Endothelial cell (in vitro differentiated cells): ENCODE results near the gene MACC1. TPM values are rescaled to one million over a fixed set of nuclear protein-coding genes. Genes with fewer than 3 reads are reported as not detected.

Source experiments
- DNase-seq: peaks from one replicate; pipeline ENCODE4 v3.0.0; 2021; ENCODE audit warnings: low spot score
- H3K27ac Mint-ChIP-seq: one replicate; pipeline ENCODE4 v1.8.0; 2021; ENCODE audit warnings: mixed read lengths, inconsistent platforms; ENCODE audit not compliant: unreplicated experiment
- H3K27me3 Mint-ChIP-seq: one replicate; pipeline ENCODE4 v1.8.0; 2021; ENCODE audit warnings: mild to moderate bottlenecking, moderate library complexity, mixed read lengths, inconsistent platforms; ENCODE audit not compliant: unreplicated experiment
- H3K36me3 Mint-ChIP-seq: one replicate; pipeline ENCODE4 v1.8.0; 2021; ENCODE audit warnings: mild to moderate bottlenecking, low read depth, mixed read lengths, inconsistent platforms; ENCODE audit not compliant: unreplicated experiment
- H3K4me1 Mint-ChIP-seq: one replicate; pipeline ENCODE4 v1.8.0; 2021; ENCODE audit warnings: mild to moderate bottlenecking, mixed read lengths, inconsistent platforms; ENCODE audit not compliant: unreplicated experiment
- H3K4me3 Mint-ChIP-seq: one replicate; pipeline ENCODE4 v1.8.0; 2021; ENCODE audit warnings: mild to moderate bottlenecking, mixed read lengths, inconsistent platforms; ENCODE audit not compliant: unreplicated experiment
- H3K9me3 Mint-ChIP-seq: one replicate; pipeline ENCODE4 v1.8.0; 2021; ENCODE audit warnings: mixed read lengths, inconsistent platforms; ENCODE audit not compliant: unreplicated experiment
- CTCF ChIP-seq: fragments of 200-600 bp; sonication (generic); IDR thresholded peaks from one replicate; pipeline ENCODE4 v1.5.0; 2021; ENCODE audit warnings: antibody characterized with exemption; ENCODE audit not compliant: unreplicated experiment
- total RNA-seq: library from RNA; stranded (reverse); fragmentation: NEBNext Ultra II Directional; extraction: Animal tissue kit (Norgen Biotek cat#: 25700); gene quantifications from one replicate; pipeline ENCODE4 v1.2.1, GENCODE V29; 2021; ENCODE audit not compliant: unreplicated experiment

MACC1 gene
- total RNA-seq, 1 donor from 2014 or later: 0.69 TPM

- H3K36me3 Mint-ChIP-seq: no peaks in the 10 kb centered on the region
- no peak overlapping the region for H3K27ac Mint-ChIP-seq
- no peaks in the 10 kb centered on the region for H3K9me3 Mint-ChIP-seq
- no peak overlapping the region for H3K4me3 Mint-ChIP-seq
- peaks cover 11% of the 10 kb centered on the region for H3K4me1 Mint-ChIP-seq
- H3K27me3 Mint-ChIP-seq: no peaks in the 10 kb centered on the region
- TF ChIP-seq CTCF: no peak
- DNase-seq: no peak
Observed at GRCh38 chr7:20236790-20237189, 19.6 kb upstream of the MACC1 start.

- no peak for DNase-seq
- H3K4me3 Mint-ChIP-seq: no peak overlapping the region
- no peaks in the 10 kb centered on the region for H3K9me3 Mint-ChIP-seq
- no peaks in the 10 kb centered on the region for H3K27me3 Mint-ChIP-seq
- no peak overlapping the region for H3K27ac Mint-ChIP-seq
- no peak for TF ChIP-seq CTCF
- H3K4me1 Mint-ChIP-seq: peaks cover 4% of the 10 kb centered on the region
- H3K36me3 Mint-ChIP-seq: no peaks in the 10 kb centered on the region
Observed at GRCh38 chr7:20236043-20236442, 18.9 kb upstream of the MACC1 start.

- Mint-ChIP-seq H3K4me1 (no peaks in the 10 kb centered on the region), H3K27ac (no peak overlapping the region), H3K4me3 (no peak overlapping the region), H3K27me3 (no peaks in the 10 kb centered on the region), H3K36me3 (no peaks in the 10 kb centered on the region), H3K9me3 (no peaks in the 10 kb centered on the region)
- no peak for DNase-seq
- TF ChIP-seq CTCF: no peak
Observed at GRCh38 chr7:20235288-20235687, 18.1 kb upstream of the MACC1 start.

- no peak for DNase-seq
- no peaks in the 10 kb centered on the region for H3K27me3 Mint-ChIP-seq
- TF ChIP-seq CTCF: no peak
- H3K9me3 Mint-ChIP-seq: no peaks in the 10 kb centered on the region
- H3K4me3 Mint-ChIP-seq: no peak overlapping the region
- H3K4me1 Mint-ChIP-seq: no peaks in the 10 kb centered on the region
- no peaks in the 10 kb centered on the region for H3K36me3 Mint-ChIP-seq
- H3K27ac Mint-ChIP-seq: no peak overlapping the region
Observed at GRCh38 chr7:20233362-20233761, 16.2 kb upstream of the MACC1 start.

- H3K4me3 Mint-ChIP-seq: no peak overlapping the region
- TF ChIP-seq CTCF: no peak
Observed at GRCh38 chr7:20232848-20233247, 15.7 kb upstream of the MACC1 start.

More at GRCh38 chr7:20232848-20233247, 15.7 kb upstream of the MACC1 start:
- Mint-ChIP-seq H3K9me3 (no peaks in the 10 kb centered on the region), H3K36me3 (no peaks in the 10 kb centered on the region), H3K27ac (no peak overlapping the region), H3K27me3 (no peaks in the 10 kb centered on the region), H3K4me1 (no peaks in the 10 kb centered on the region)
- DNase-seq: no peak
